GM12878 (cell line): ENCODE measurements around the gene RFFL. TPM values are rescaled to one million over a fixed set of nuclear protein-coding genes. Genes with fewer than 3 reads are reported as not detected.

Experiments
- BHLHE40 ChIP-seq, 2 experiments: fragments of 450-650 bp in 1 of 2; IDR thresholded peaks; 2 replicates each; pipeline ENCODE4 v1.6.1; 2011 to 2017; ENCODE audit warnings: low read depth in 2 of 2, borderline replicate concordance in 1 of 2, improper control_type of control experiment in 1 of 2, low read length in 1 of 2, mild to moderate bottlenecking in 1 of 2
- E2F4 ChIP-seq: IDR thresholded peaks from 2 replicates; pipeline ENCODE4 v1.6.1; 2012; ENCODE audit warnings: low read depth, low read length, improper control_type of control experiment
- HDGF ChIP-seq: fragments of 450-650 bp; IDR thresholded peaks from 2 replicates; pipeline ENCODE4 v1.6.1; 2016; ENCODE audit warnings: antibody characterized with exemption
- POLR2A ChIP-seq: IDR thresholded peaks from 2 replicates; pipeline ENCODE4 v1.6.1; 2011; ENCODE audit warnings: low read depth, mild to moderate bottlenecking, low read length
- RAD21 ChIP-seq: IDR thresholded peaks from 2 replicates; pipeline ENCODE4 v1.6.1; 2011; ENCODE audit warnings: mild to moderate bottlenecking, low read depth, low read length, moderate library complexity; ENCODE audit not compliant: insufficient read depth
- RCOR1 ChIP-seq: conservative IDR thresholded peaks from 2 replicates; pipeline ENCODE4 v1.6.1; 2012; ENCODE audit warnings: low read depth, low read length, improper control_type of control experiment
- RFX5 ChIP-seq: IDR thresholded peaks from 2 replicates; pipeline ENCODE4 v1.6.1; 2011; ENCODE audit warnings: low read depth, low read length, improper control_type of control experiment
- SPI1 ChIP-seq: IDR thresholded peaks from 2 replicates; pipeline ENCODE4 v1.6.1; 2011; ENCODE audit warnings: low read depth, mild to moderate bottlenecking, low read length, moderate library complexity, borderline replicate concordance; ENCODE audit not compliant: insufficient read depth
- STAT1 ChIP-seq: fragments of 450-650 bp; conservative IDR thresholded peaks from 2 replicates; pipeline ENCODE4 v1.6.1; 2014; ENCODE audit warnings: antibody characterized with exemption, mild to moderate bottlenecking
- ZNF217 ChIP-seq: fragments of 450-650 bp; IDR thresholded peaks from 2 replicates; pipeline ENCODE4 v1.6.1; 2017; ENCODE audit warnings: antibody characterized with exemption, mild to moderate bottlenecking
- ZNF622 ChIP-seq: fragments of 450-650 bp; IDR thresholded peaks from 2 replicates; pipeline ENCODE4 v1.6.1; 2017; ENCODE audit warnings: mild to moderate bottlenecking, inconsistent platforms
- polyA plus RNA-seq, 11 experiments: library from polyadenylated mRNA; depleted of rRNA in 4 of 11; unstranded in 6 of 11; stranded (reverse) in 5 of 11; fragments of >200 nt; fragmentation: Nextera tagmentation in 4 of 11; fragmentation: Illumina TruSeq in 1 of 11; extraction: Ambion mirVana in 4 of 11; extraction: Trizol in 1 of 11; gene quantifications; 1 replicate in 1 of 11; 2 replicates in 10 of 11; pipeline versions ENCODE4 v1.2.1 to v1.2.3, GENCODE V29; 2011 to 2016; ENCODE audit warnings: inconsistent platforms in 2 of 11, missing spikeins in 2 of 11, low read depth in 1 of 11
- total RNA-seq, 4 experiments: library from RNA; depleted of rRNA in 3 of 4; stranded (reverse); fragments of >200 nt in 3 of 4; fragmentation: Illumina TruSeq in 1 of 4; extraction: Trizol in 1 of 4; gene quantifications; 2 replicates each; pipeline versions ENCODE4 v1.2.1 to v1.2.3, GENCODE V29; 2013 to 2021
- TF ChIP-seq, protein P1 (sequence below): fragments of 450-650 bp; IDR thresholded peaks from 2 replicates; pipeline ENCODE4 v1.6.1; 2018; ENCODE audit warnings: mild to moderate bottlenecking, low read depth, moderate library complexity; ENCODE audit not compliant: partially characterized antibody

Gene RFFL
- total and polyA plus RNA-seq, 10 of the 15 experiments (the other 5 are each of a cell fraction or from before 2014, with no cell fraction given): 4.7 to 56.1 (median 26.9) TPM

DNA sequence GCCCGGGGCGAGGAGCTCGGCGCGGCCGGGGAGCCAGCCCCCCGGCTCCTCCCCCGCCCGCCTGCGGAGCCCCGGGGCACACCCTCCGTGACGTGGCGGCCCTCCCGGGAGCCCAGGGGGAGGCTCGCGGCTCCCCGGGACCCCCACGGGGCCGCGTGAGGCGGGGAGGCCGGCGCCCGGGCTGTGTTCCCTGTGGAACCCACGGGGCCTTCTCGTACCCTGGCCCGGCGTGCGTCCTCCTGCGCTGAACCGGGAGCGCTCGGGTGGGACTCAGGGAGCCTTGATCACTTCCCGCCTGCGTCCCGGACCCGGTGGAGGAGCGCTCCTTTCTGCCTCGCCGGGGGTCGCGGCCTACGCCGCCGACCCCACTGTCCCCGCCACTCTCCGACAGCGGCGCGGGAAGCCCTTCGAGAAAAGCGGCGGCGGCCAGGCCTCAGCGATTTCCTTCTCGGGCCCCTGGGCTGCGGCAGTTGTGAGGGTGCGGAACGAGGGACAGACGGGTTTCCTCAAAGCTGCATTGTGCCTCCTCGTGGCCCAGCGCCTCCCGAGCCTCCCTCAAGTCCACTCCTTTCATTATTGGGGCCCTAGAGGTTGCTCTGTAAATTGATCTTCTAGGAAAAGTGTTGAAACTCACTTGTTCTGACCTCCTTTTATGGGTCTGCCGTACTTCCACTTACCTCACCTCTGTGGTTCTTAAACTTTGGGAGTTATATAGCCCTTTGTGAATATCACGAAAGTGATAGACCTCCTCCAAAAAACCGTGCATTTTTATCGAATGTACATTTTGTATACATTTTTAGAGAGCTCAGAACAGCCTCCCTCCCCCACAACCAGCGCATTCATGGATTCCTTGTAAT, 82.6 kb downstream of the RFFL start (continued):
- TF ChIP-seq RCOR1: 0 out of 2 replicates have a peak, but pooled peaks have one; percentile 29
- TF ChIP-seq ZNF622: no peak
- no peak for TF ChIP-seq STAT1
- TF ChIP-seq SPI1: peak; percentile 12; the same call in 1 of the 2 replicates
- peak; percentile 77 for TF ChIP-seq POLR2A
- TF ChIP-seq RAD21: 0 out of 2 replicates have a peak, but pooled peaks have one; percentile 19
- TF ChIP-seq BHLHE40 (IDR thresholded peaks at IDR 0.05; ENCODE audit: borderline replicate concordance in 1 of 2, low read depth in 2 of 2, low read length in 1 of 2): peak in 1 of 2 experiments; percentile 61; a peak in 1 of 4 replicates
- 0 out of 2 replicates have a peak, but pooled peaks have one; percentile 53 for TF ChIP-seq HDGF
- TF ChIP-seq, protein P1, sequence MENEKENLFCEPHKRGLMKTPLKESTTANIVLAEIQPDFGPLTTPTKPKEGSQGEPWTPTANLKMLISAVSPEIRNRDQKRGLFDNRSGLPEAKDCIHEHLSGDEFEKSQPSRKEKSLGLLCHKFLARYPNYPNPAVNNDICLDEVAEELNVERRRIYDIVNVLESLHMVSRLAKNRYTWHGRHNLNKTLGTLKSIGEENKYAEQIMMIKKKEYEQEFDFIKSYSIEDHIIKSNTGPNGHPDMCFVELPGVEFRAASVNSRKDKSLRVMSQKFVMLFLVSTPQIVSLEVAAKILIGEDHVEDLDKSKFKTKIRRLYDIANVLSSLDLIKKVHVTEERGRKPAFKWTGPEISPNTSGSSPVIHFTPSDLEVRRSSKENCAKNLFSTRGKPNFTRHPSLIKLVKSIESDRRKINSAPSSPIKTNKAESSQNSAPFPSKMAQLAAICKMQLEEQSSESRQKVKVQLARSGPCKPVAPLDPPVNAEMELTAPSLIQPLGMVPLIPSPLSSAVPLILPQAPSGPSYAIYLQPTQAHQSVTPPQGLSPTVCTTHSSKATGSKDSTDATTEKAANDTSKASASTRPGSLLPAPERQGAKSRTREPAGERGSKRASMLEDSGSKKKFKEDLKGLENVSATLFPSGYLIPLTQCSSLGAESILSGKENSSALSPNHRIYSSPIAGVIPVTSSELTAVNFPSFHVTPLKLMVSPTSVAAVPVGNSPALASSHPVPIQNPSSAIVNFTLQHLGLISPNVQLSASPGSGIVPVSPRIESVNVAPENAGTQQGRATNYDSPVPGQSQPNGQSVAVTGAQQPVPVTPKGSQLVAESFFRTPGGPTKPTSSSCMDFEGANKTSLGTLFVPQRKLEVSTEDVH: no peak
- TF ChIP-seq ZNF217: 0 out of 2 replicates have a peak, but pooled peaks have one; percentile 47
- no peak for TF ChIP-seq RFX5
- no peak for TF ChIP-seq E2F4
- TF ChIP-seq, all 136 proteins: peak for 39
